Uterus (tissue), 2 donors: Measurements from ENCODE around the gene KDM4C.

Experiments used
- POLR2A ChIP-seq, 2 donors: fragments of 450-650 bp; IDR thresholded peaks; one replicate each; pipeline ENCODE4 v1.6.1; 2016; ENCODE audit warnings: antibody characterized with exemption in 2 of 2, mild to moderate bottlenecking in 1 of 2, moderate library complexity in 1 of 2
- TF ChIP-seq, protein P1 (sequence below), 4 experiments: fragments of 200-600 bp in 2 of 4; fragments of 450-650 bp in 2 of 4; sonication (generic) in 2 of 4; IDR thresholded peaks; one replicate each; pipeline ENCODE4 v1.5.1; 2016 to 2019; ENCODE audit warnings: antibody characterized with exemption in 4 of 4, mild to moderate bottlenecking in 2 of 4, moderate library complexity in 1 of 4

DNA sequence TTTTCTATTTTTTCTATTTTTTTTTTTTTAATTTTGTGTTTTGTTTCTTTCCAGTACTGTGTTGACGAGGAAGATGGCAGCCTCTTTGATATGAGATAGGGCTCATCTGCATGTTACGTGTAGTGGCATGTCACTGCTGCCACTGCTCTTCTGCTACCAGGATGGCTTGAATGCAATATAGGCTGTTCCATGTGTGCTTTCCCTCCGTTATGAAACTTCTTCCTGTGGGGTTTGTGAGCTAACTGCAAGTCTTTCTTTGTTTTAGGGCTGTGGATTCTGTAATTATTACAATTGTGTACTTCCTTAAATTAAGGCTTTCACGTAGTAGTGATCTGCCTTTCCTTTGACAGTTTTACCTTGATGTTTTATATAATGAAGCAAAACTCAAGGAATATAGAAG is 184.6 kb downstream of the KDM4C start:
- TF ChIP-seq, protein P1, sequence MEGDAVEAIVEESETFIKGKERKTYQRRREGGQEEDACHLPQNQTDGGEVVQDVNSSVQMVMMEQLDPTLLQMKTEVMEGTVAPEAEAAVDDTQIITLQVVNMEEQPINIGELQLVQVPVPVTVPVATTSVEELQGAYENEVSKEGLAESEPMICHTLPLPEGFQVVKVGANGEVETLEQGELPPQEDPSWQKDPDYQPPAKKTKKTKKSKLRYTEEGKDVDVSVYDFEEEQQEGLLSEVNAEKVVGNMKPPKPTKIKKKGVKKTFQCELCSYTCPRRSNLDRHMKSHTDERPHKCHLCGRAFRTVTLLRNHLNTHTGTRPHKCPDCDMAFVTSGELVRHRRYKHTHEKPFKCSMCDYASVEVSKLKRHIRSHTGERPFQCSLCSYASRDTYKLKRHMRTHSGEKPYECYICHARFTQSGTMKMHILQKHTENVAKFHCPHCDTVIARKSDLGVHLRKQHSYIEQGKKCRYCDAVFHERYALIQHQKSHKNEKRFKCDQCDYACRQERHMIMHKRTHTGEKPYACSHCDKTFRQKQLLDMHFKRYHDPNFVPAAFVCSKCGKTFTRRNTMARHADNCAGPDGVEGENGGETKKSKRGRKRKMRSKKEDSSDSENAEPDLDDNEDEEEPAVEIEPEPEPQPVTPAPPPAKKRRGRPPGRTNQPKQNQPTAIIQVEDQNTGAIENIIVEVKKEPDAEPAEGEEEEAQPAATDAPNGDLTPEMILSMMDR (IDR thresholded peaks at IDR 0.05), result no peak
- no peak for TF ChIP-seq POLR2A (IDR thresholded peaks at IDR 0.05)
